SK-N-SH (cell line): ENCODE results near the gene SH3BGR.

Experiments used
- CTCF ChIP-seq: fragments of 200-600 bp; sonication (generic); IDR thresholded peaks from 2 replicates; pipeline ENCODE4 v1.6.1; 2017; ENCODE audit warnings: antibody characterized with exemption, mild to moderate bottlenecking, moderate library complexity
- EP300 ChIP-seq, 2 experiments: IDR thresholded peaks; 2 replicates each; pipeline versions ENCODE4 v1.4.0 to v1.6.1; 2012; ENCODE audit warnings: borderline replicate concordance in 1 of 2, low read depth in 1 of 2, low read length in 1 of 2
- EZH2phosphoT487 ChIP-seq: fragments of 200-600 bp; sonication (generic); IDR thresholded peaks from 2 replicates; pipeline ENCODE4 v1.6.1; 2017; ENCODE audit warnings: low read depth, mixed run types, mild to moderate bottlenecking, antibody characterized with exemption, moderate library complexity, borderline replicate concordance
- GABPA ChIP-seq: IDR thresholded peaks from 2 replicates; pipeline ENCODE4 v1.4.0; 2012; ENCODE audit warnings: low read depth, mild to moderate bottlenecking
- POLR2AphosphoS5 ChIP-seq: IDR thresholded peaks from 2 replicates; pipeline ENCODE4 v1.6.1; 2012; ENCODE audit warnings: low read depth, low read length
- REST ChIP-seq: IDR thresholded peaks from 2 replicates; pipeline ENCODE4 v1.6.1; 2012; ENCODE audit warnings: mild to moderate bottlenecking, low read depth, low read length, moderate library complexity
- RXRA ChIP-seq: IDR thresholded peaks from 2 replicates; pipeline ENCODE4 v1.4.0; 2012; ENCODE audit warnings: low read depth, mild to moderate bottlenecking, borderline replicate concordance
- SMC3 ChIP-seq: IDR thresholded peaks from 2 replicates; pipeline ENCODE4 v1.6.1; 2012; ENCODE audit warnings: low read depth, low read length, improper control_type of control experiment
- YY1 ChIP-seq: IDR thresholded peaks from 2 replicates; pipeline ENCODE4 v1.4.0; 2012; ENCODE audit warnings: low read depth, mild to moderate bottlenecking
- TF ChIP-seq, protein P1 (sequence below): fragments of 150-350 bp; IDR thresholded peaks from 2 replicates; pipeline ENCODE4 v1.6.1; 2017; ENCODE audit warnings: antibody characterized with exemption, low read length, low read depth, borderline replicate concordance

- TF ChIP-seq CTCF (no peak), GABPA (no peak), SMC3 (no peak), YY1 (no peak), RXRA (no peak), REST (no peak), POLR2AphosphoS5 (no peak), EZH2phosphoT487 (no peak), EP300 (IDR thresholded peaks at IDR 0.05; ENCODE audit: borderline replicate concordance in 1 of 2, low read depth in 1 of 2, low read length in 1 of 2) (no peak)
- TF ChIP-seq, protein P1, sequence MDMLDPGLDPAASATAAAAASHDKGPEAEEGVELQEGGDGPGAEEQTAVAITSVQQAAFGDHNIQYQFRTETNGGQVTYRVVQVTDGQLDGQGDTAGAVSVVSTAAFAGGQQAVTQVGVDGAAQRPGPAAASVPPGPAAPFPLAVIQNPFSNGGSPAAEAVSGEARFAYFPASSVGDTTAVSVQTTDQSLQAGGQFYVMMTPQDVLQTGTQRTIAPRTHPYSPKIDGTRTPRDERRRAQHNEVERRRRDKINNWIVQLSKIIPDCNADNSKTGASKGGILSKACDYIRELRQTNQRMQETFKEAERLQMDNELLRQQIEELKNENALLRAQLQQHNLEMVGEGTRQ = no peak
Observed at GRCh38 chr21:39489380-39489924, 37.7 kb downstream of the SH3BGR start.
